ENCODE data around the gene SRSF2. TPM values are rescaled to one million over a fixed set of nuclear protein-coding genes. Genes with fewer than 3 reads are reported as not detected.
A peak's percentile ranks its signal among the peaks of the same experiment; 100 is the strongest.
"Not testable (repeated sequence)": the region's sequence is repeated elsewhere in the genome, so short reads cannot be mapped to it uniquely, and the experiment has no call there.

SRSF2 gene
- total RNA-seq, 1 donor from 2014 or later = 215 TPM

DNA sequence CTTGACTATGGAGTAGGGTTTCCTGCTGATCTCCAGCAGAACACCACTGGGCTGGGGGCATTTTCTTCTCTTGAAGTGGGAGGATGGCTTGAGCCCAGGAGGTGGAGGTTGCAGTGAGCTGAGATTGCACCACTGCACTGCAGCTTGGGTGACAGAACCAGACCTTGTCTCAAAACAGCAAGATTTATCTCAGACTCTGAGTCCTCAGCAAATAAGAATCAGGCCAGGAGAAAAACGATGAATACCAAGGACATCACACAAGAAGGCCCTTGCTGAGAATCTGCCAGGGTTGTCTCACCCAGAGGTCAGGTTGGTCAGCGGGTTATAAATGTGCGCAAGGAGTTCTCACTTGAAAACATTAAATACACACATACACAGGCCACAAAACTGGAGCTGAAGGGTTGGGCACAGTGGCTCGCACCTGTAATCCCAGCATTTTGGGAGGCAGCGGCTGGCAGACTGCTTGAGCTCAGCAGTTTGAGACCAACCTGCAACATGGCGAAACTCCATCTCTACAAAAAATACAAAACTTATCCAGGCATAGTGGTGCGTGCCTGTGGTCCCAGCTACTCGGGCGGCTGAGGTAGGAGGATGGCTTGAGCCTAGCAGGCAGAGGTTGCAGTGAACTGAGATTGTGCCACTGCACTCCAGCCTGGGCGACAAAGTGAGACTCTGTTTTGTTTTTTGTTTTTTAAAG lies 34.0 kb downstream of the SRSF2 start:
- Mint-ChIP-seq H3K4me1 (ENCODE audit: unreplicated experiment) (peaks cover 8% of the 10 kb centered on the region), H3K27ac (ENCODE audit: unreplicated experiment) (no peak overlapping the region), H3K27me3 (ENCODE audit: unreplicated experiment) (peaks cover 3% of the 10 kb centered on the region), H3K36me3 (ENCODE audit: low read depth, unreplicated experiment) (no peaks in the 10 kb centered on the region), H3K9me3 (ENCODE audit: unreplicated experiment) (no peaks in the 10 kb centered on the region), H3K4me3 (ENCODE audit: unreplicated experiment) (no peak overlapping the region)
- DNase-seq (ENCODE audit: low spot score) = no peak
- TF ChIP-seq, protein P1, sequence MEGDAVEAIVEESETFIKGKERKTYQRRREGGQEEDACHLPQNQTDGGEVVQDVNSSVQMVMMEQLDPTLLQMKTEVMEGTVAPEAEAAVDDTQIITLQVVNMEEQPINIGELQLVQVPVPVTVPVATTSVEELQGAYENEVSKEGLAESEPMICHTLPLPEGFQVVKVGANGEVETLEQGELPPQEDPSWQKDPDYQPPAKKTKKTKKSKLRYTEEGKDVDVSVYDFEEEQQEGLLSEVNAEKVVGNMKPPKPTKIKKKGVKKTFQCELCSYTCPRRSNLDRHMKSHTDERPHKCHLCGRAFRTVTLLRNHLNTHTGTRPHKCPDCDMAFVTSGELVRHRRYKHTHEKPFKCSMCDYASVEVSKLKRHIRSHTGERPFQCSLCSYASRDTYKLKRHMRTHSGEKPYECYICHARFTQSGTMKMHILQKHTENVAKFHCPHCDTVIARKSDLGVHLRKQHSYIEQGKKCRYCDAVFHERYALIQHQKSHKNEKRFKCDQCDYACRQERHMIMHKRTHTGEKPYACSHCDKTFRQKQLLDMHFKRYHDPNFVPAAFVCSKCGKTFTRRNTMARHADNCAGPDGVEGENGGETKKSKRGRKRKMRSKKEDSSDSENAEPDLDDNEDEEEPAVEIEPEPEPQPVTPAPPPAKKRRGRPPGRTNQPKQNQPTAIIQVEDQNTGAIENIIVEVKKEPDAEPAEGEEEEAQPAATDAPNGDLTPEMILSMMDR (IDR thresholded peaks at IDR 0.05; ENCODE audit: unreplicated experiment) = no peak

DNA sequence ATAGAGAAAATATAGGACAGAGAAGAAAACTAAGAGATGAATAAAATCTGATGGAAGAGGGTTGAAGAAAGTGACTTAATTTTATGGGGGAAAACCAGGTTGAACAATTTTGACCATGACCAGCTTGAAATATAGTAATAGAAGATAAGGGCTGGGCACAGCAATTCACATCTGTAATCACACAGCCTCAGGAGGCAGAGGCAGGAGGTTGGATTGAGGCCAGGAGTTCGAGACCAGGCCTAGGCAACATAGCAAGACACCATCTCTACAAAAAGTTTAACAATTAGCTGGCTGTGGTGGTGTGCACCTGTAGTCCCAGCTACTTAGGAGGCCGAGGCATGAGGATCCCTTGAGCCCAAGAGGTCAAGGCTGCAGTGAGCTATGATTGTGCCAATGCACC lies 35.1 kb downstream of the SRSF2 start:
- no peaks in the 10 kb centered on the region for H3K9me3 Mint-ChIP-seq (ENCODE audit: unreplicated experiment)
- TF ChIP-seq, protein P1 (IDR thresholded peaks at IDR 0.05; ENCODE audit: unreplicated experiment) = no peak
- no peak for DNase-seq (ENCODE audit: low spot score)
- peaks cover 3% of the 10 kb centered on the region for H3K27me3 Mint-ChIP-seq (ENCODE audit: unreplicated experiment)
- H3K27ac Mint-ChIP-seq (ENCODE audit: unreplicated experiment) = no peak overlapping the region
- no peaks in the 10 kb centered on the region for H3K36me3 Mint-ChIP-seq (ENCODE audit: low read depth, unreplicated experiment)
- peaks cover 8% of the 10 kb centered on the region for H3K4me1 Mint-ChIP-seq (ENCODE audit: unreplicated experiment)
- no peak overlapping the region for H3K4me3 Mint-ChIP-seq (ENCODE audit: unreplicated experiment)

DNA sequence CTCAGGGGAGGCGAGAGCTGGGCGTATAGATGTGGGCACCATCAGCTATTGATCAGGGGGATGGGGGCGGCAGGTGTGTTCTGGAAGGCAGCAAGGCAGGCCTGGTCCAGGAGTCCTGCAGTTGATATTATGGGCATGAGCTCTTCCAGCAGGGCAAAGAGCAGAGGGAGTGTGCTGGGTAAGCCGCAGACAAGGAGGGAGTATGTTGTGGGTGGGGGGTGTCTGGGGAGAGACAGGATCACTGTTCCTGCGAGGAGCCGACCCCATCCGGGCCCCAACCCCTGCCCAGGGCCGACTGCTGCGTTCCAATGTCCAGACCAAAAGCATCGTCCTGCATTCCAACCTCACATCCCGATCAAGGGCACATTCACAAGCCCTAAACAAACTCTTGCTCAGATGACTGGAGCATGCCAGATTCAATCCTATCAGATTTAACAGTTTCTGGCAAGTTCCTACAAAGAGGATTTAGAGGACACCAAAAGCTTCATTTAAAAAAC lies 35.6 kb downstream of the SRSF2 start:
- no peak for DNase-seq (ENCODE audit: low spot score)
- H3K4me3 Mint-ChIP-seq (ENCODE audit: unreplicated experiment) = peak overlapping the region; percentile 9
- H3K36me3 Mint-ChIP-seq (ENCODE audit: low read depth, unreplicated experiment) = no peaks in the 10 kb centered on the region
- peaks cover 3% of the 10 kb centered on the region for H3K27me3 Mint-ChIP-seq (ENCODE audit: unreplicated experiment)
- H3K4me1 Mint-ChIP-seq (ENCODE audit: unreplicated experiment) = peaks cover 8% of the 10 kb centered on the region
- H3K9me3 Mint-ChIP-seq (ENCODE audit: unreplicated experiment) = no peaks in the 10 kb centered on the region
- no peak overlapping the region for H3K27ac Mint-ChIP-seq (ENCODE audit: unreplicated experiment)
- TF ChIP-seq, protein P1 (IDR thresholded peaks at IDR 0.05; ENCODE audit: unreplicated experiment) = no peak

DNA sequence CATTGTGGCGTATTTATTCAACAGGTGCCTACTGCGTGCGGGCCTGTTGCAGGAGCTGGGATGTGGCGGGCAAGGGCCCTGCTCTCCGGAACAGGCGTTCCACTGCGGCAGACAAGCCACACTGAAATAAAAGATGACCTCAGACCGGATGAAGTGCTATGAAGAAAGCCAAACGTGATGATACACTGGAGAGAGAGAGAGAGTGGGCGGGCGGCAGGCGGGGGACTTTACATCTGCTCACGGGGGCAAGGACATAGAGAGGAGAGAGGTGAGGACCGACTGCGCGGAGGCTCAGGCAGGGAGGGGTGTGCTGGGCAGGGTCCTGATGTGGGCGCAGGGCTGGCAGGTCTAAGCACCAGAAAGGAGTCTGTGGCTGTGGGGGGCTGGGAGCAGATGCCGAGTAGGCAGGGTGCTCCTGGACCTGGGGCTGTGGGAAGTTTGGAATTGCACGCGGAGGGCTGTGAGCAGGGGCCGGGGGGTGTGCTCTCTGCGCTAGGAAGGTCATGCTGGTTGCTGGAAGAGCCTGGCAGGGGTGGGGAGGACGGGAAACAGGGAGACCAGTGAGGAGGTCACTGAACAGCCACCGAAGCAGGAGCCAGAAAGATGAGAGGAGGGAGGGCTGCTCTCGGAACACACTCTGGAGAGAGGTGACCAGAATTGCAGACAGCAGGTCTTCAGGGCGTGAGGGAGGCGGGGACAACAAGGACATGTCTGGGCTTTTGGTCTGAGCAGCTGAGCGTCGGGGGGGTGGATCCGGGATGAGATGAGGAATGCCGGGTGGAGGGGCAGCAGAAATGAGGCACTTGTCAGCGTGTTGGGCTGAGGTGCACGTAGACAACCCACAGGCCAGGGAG lies 36.3 kb downstream of the SRSF2 start:
- H3K27me3 Mint-ChIP-seq (ENCODE audit: unreplicated experiment) = peaks cover 3% of the 10 kb centered on the region
- no peaks in the 10 kb centered on the region for H3K36me3 Mint-ChIP-seq (ENCODE audit: low read depth, unreplicated experiment)
- H3K4me3 Mint-ChIP-seq (ENCODE audit: unreplicated experiment) = peak overlapping the region; percentile 9
- H3K27ac Mint-ChIP-seq (ENCODE audit: unreplicated experiment) = no peak overlapping the region
- DNase-seq (ENCODE audit: low spot score) = no peak
- H3K4me1 Mint-ChIP-seq (ENCODE audit: unreplicated experiment) = peaks cover 8% of the 10 kb centered on the region
- TF ChIP-seq, protein P1 (IDR thresholded peaks at IDR 0.05; ENCODE audit: unreplicated experiment) = no peak
- H3K9me3 Mint-ChIP-seq (ENCODE audit: unreplicated experiment) = no peaks in the 10 kb centered on the region

DNA sequence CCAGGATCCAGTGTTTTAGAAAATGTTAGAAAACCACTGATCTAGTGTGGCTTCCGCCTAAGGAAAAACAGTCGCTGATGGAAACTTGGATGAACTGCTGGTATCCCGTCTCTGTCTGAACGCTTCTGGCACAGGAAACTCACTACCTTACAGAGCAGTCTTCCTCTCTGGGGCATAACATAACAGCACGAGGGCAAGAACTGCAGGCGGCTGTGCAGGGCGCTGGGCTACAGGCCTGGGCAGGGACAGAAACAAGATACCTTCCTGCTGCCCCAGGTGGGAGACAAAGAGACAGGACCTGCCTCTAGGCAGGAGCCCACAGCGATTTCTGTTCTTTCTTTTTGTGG lies 36.9 kb downstream of the SRSF2 start:
- H3K4me3 Mint-ChIP-seq (ENCODE audit: unreplicated experiment) = no peak overlapping the region
- H3K27ac Mint-ChIP-seq (ENCODE audit: unreplicated experiment) = no peak overlapping the region
- TF ChIP-seq, protein P1 (IDR thresholded peaks at IDR 0.05; ENCODE audit: unreplicated experiment) = no peak
- H3K36me3 Mint-ChIP-seq (ENCODE audit: low read depth, unreplicated experiment) = no peaks in the 10 kb centered on the region
- H3K9me3 Mint-ChIP-seq (ENCODE audit: unreplicated experiment) = no peaks in the 10 kb centered on the region
- peaks cover 3% of the 10 kb centered on the region for H3K27me3 Mint-ChIP-seq (ENCODE audit: unreplicated experiment)
- H3K4me1 Mint-ChIP-seq (ENCODE audit: unreplicated experiment) = peaks cover 8% of the 10 kb centered on the region
- no peak for DNase-seq (ENCODE audit: low spot score)

DNA sequence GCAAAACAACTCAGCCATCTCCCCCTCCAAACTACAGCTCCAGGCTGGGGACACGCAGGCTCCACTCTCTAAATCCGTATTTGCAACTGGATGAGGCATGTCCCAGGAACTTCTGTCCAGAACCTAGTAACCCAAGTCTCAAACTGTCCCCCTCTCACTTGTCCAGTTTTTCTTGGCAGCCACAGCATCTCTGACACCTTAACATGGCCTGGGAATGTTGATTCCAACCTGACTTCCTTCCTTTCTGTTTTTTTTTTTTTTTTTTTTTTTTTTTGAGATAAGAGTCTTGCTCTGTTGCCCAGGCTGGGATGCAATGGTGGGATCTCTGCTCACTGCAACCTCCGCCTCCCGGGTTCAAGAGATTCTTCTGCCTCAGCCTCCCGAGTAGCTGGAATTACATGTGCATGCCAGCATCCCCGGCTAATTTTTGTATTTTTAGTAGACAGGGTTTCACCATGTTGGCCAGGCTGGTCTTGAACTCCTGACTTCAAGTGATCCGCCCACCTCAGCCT lies 38.6 kb downstream of the SRSF2 start:
- not testable (repeated sequence) for H3K4me1 Mint-ChIP-seq (ENCODE audit: unreplicated experiment); H3K36me3 Mint-ChIP-seq (ENCODE audit: low read depth, unreplicated experiment); H3K9me3 Mint-ChIP-seq (ENCODE audit: unreplicated experiment); H3K4me3 Mint-ChIP-seq (ENCODE audit: unreplicated experiment); H3K27ac Mint-ChIP-seq (ENCODE audit: unreplicated experiment); DNase-seq (ENCODE audit: low spot score); H3K27me3 Mint-ChIP-seq (ENCODE audit: unreplicated experiment)

Measured in endothelial cell (in vitro differentiated cells).